Fibroblast of lung (primary cell): Measurements from ENCODE around the gene ADAMTS14. TPM values are rescaled to one million over a fixed set of nuclear protein-coding genes. Genes with fewer than 3 reads are reported as not detected.
A peak's percentile ranks its signal among the peaks of the same experiment; 100 is the strongest.

ENCODE experiments used
- DNase-seq, 2 donors: peaks; one replicate each; pipeline versions ENCODE4 v3.0.0 to v3.0.0-alpha.2; 2010; ENCODE audit warnings: low read depth in 2 of 2
- H2AFZ ChIP-seq: 2 replicates; pipeline ENCODE4 v1.5.1; 2012; ENCODE audit warnings: low read length, control low read depth, inconsistent platforms
- H3K27ac ChIP-seq: 2 replicates; pipeline ENCODE4 v1.5.1; 2011; ENCODE audit warnings: low read length, control low read depth; ENCODE audit not compliant: insufficient read depth
- H3K27me3 ChIP-seq: 2 replicates; pipeline ENCODE4 v1.5.1; 2011; ENCODE audit warnings: mild to moderate bottlenecking, low read length; ENCODE audit not compliant: control insufficient read depth, insufficient read depth
- H3K36me3 ChIP-seq: 2 replicates; pipeline ENCODE4 v1.5.1; 2011; ENCODE audit warnings: low read length; ENCODE audit not compliant: control insufficient read depth, insufficient read depth
- H3K4me1 ChIP-seq: 2 replicates; pipeline ENCODE4 v1.5.1; 2011; ENCODE audit warnings: low read length; ENCODE audit not compliant: control insufficient read depth, insufficient read depth; ENCODE audit errors: extremely low read depth
- H3K4me2 ChIP-seq: 2 replicates; pipeline ENCODE4 v1.5.1; 2011; ENCODE audit warnings: low read length, control low read depth; ENCODE audit not compliant: insufficient read depth; ENCODE audit errors: extremely low read depth
- H3K4me3 ChIP-seq, 4 experiments: fragments of 200-600 bp in 1 of 4; sonication (generic) in 1 of 4; replicated peaks in 1 of 4; 2 replicates each; pipeline ENCODE4 v1.5.1; 2011 to 2016; ENCODE audit warnings: low read length in 4 of 4, low read depth in 3 of 4, mild to moderate bottlenecking in 3 of 4, control low read depth in 2 of 4, inconsistent platforms in 1 of 4, mixed read lengths in 1 of 4; ENCODE audit not compliant: insufficient read depth in 1 of 4; ENCODE audit errors: control extremely low read depth in 1 of 4
- H3K79me2 ChIP-seq: 2 replicates; pipeline ENCODE4 v1.5.1; 2012; ENCODE audit warnings: mild to moderate bottlenecking, low read length, inconsistent platforms; ENCODE audit not compliant: control insufficient read depth, insufficient read depth
- H3K9ac ChIP-seq: 2 replicates; pipeline ENCODE4 v1.5.1; 2011; ENCODE audit warnings: mild to moderate bottlenecking, low read length, control low read depth; ENCODE audit not compliant: insufficient read depth
- H3K9me3 ChIP-seq: 2 replicates; pipeline ENCODE4 v1.5.1; 2012; ENCODE audit warnings: low read depth, low read length; ENCODE audit not compliant: control insufficient read depth, insufficient read depth
- H4K20me1 ChIP-seq: 2 replicates; pipeline ENCODE4 v1.5.1; 2011; ENCODE audit warnings: low read length; ENCODE audit not compliant: control insufficient read depth, insufficient read depth; ENCODE audit errors: extremely low read depth
- CTCF ChIP-seq, 2 donors: IDR thresholded peaks in 1 of 2; conservative IDR thresholded peaks in 1 of 2; 1 replicate in 1 of 2; 2 replicates in 1 of 2; pipeline ENCODE4 v1.5.1; 2011 to 2012; ENCODE audit warnings: low read length in 2 of 2, control low read depth in 1 of 2, inconsistent platforms in 1 of 2, low read depth in 1 of 2, mild to moderate bottlenecking in 1 of 2
- EZH2 ChIP-seq: IDR thresholded peaks from 2 replicates; pipeline ENCODE4 v1.5.1; 2012; ENCODE audit warnings: low read length, control low read depth, mild to moderate bottlenecking; ENCODE audit errors: missing control alignments
- polyA plus RNA-seq, 2 donors: library from polyadenylated mRNA; depleted of rRNA in 1 of 2; stranded (reverse) in 1 of 2; unstranded in 1 of 2; fragments of >200 nt; gene quantifications; 2 replicates each; pipeline ENCODE4 v1.2.1, GENCODE V29; 2011 to 2012; ENCODE audit warnings: missing spikeins in 1 of 2
- total RNA-seq: library from RNA; depleted of rRNA; stranded (reverse); fragments of >200 nt; gene quantifications from 2 replicates; pipeline ENCODE4 v1.2.1, GENCODE V29; 2014

The ADAMTS14 gene
- total and polyA plus RNA-seq, 2 donors (not counting 1 experiment from before 2014, with no cell fraction given): 4.1 to 6.2 TPM

- Histone ChIP-seq H3K27me3 (no peaks in the 10 kb centered on the region), H3K79me2 (no peaks in the 10 kb centered on the region), H3K9ac (no peak overlapping the region), H3K27ac (no peak overlapping the region), H3K4me1 (peaks cover 2% of the 10 kb centered on the region), H3K4me2 (no peak overlapping the region), H3K9me3 (no peaks in the 10 kb centered on the region), H3K4me3 (no peak overlapping the region), H4K20me1 (no peaks in the 10 kb centered on the region), H3K36me3 (no peaks in the 10 kb centered on the region), H2AFZ (no peak overlapping the region)
- DNase-seq: peak; percentile 61 to 78
- TF ChIP-seq EZH2 (no peak), CTCF (conservative IDR thresholded peaks at IDR 0.05 in 1 of 2, IDR thresholded peaks at IDR 0.05 in 1 of 2; ENCODE audit: low read depth in 1 of 2, low read length in 2 of 2) (peak; percentile 81 to 84)
Observed at GRCh38 chr10:70758757-70759514, 86.6 kb downstream of the ADAMTS14 start.

GRCh38 chr10:70759781-70760180 lies 87.5 kb downstream of the ADAMTS14 start:
- no peak for DNase-seq
- H3K4me2 ChIP-seq: no peak overlapping the region
- no peak overlapping the region for H3K4me3 ChIP-seq
- H2AFZ ChIP-seq: no peak overlapping the region
- H3K4me1 ChIP-seq: peaks cover 2% of the 10 kb centered on the region
- H3K79me2 ChIP-seq: no peaks in the 10 kb centered on the region
- H3K27ac ChIP-seq: no peak overlapping the region
- no peak overlapping the region for H3K9ac ChIP-seq
- TF ChIP-seq EZH2: no peak
- TF ChIP-seq CTCF (conservative IDR thresholded peaks at IDR 0.05 in 1 of 2, IDR thresholded peaks at IDR 0.05 in 1 of 2; ENCODE audit: low read depth in 1 of 2, low read length in 2 of 2): no peak
- no peaks in the 10 kb centered on the region for H3K36me3 ChIP-seq
- H3K9me3 ChIP-seq: no peaks in the 10 kb centered on the region
- no peaks in the 10 kb centered on the region for H3K27me3 ChIP-seq
- no peaks in the 10 kb centered on the region for H4K20me1 ChIP-seq

- H3K27me3 ChIP-seq: no peaks in the 10 kb centered on the region
- no peak overlapping the region for H3K27ac ChIP-seq
- no peak for DNase-seq
- H3K9ac ChIP-seq: no peak overlapping the region
- no peak for TF ChIP-seq CTCF (conservative IDR thresholded peaks at IDR 0.05 in 1 of 2, IDR thresholded peaks at IDR 0.05 in 1 of 2; ENCODE audit: low read depth in 1 of 2, low read length in 2 of 2)
- TF ChIP-seq EZH2: no peak
- no peaks in the 10 kb centered on the region for H4K20me1 ChIP-seq
- no peaks in the 10 kb centered on the region for H3K36me3 ChIP-seq
- H3K4me3 ChIP-seq: no peak overlapping the region
- no peak overlapping the region for H3K4me2 ChIP-seq
- no peaks in the 10 kb centered on the region for H3K79me2 ChIP-seq
- no peaks in the 10 kb centered on the region for H3K9me3 ChIP-seq
- peaks cover 2% of the 10 kb centered on the region for H3K4me1 ChIP-seq
- no peak overlapping the region for H2AFZ ChIP-seq
Observed at GRCh38 chr10:70760271-70760787, 88.0 kb downstream of the ADAMTS14 start.
